IMR-90 (cell line): ENCODE results near the gene CFAP221. TPM values are rescaled to one million over a fixed set of nuclear protein-coding genes. Genes with fewer than 3 reads are reported as not detected.

Source experiments
- ATAC-seq: fragments of 200-7000 bp; cut with Tn5 transposase; 2 replicates; pipeline ENCODE4 v1.9.1; 2020; ENCODE audit warnings: low read depth, mild to moderate bottlenecking, moderate library complexity
- BruUV-seq: library from RNA; stranded (reverse); fragments of 400-500 nt; replicated peaks from 2 replicates; lab custom pipeline; 2021; lab: Mats Ljungman, UMichigan
- CTCF ChIA-PET: fragments of 300-600 bp; formaldehyde crosslinking; extraction: SDS; loops from one replicate; lab custom pipeline; 2021; ENCODE audit warnings: antibody characterized with exemption; lab: Yijun Ruan, JAX
- POLR2A ChIA-PET: fragments of 300-600 bp; sonication (Branson Sonifier 250); formaldehyde crosslinking; loops from one replicate; lab custom pipeline; 2022; ENCODE audit warnings: antibody characterized with exemption; ENCODE audit not compliant: unreplicated experiment; lab: Charles Lee
- DNase-seq: peaks from one replicate; pipeline ENCODE4 v3.0.0; 2013
- H2AFZ ChIP-seq: replicated peaks from 2 replicates; pipeline ENCODE3; 2013; ENCODE audit warnings: low read length, mild to moderate bottlenecking; ENCODE audit not compliant: poor library complexity
- H2AK5ac ChIP-seq: 2 replicates; pipeline ENCODE4 v1.6.1; 2013; ENCODE audit warnings: low read depth, low read length, inconsistent platforms
- H2AK9ac ChIP-seq: replicated peaks from 2 replicates; pipeline ENCODE3; 2013; ENCODE audit warnings: mild to moderate bottlenecking, low read depth, low read length, moderate library complexity; ENCODE audit not compliant: poor library complexity
- H2BK120ac ChIP-seq: 2 replicates; pipeline ENCODE4 v1.6.1; 2013; ENCODE audit warnings: low read depth, low read length, inconsistent platforms
- H2BK15ac ChIP-seq: 3 replicates; pipeline ENCODE4 v1.6.1; 2013; ENCODE audit warnings: low read depth, low read length, inconsistent platforms
- H2BK20ac ChIP-seq: 2 replicates; pipeline ENCODE4 v1.6.1; 2013; ENCODE audit warnings: low read depth, mild to moderate bottlenecking, inconsistent platforms, low read length, moderate library complexity
- H2BK5ac ChIP-seq: 2 replicates; pipeline ENCODE4 v1.6.1; 2013; ENCODE audit warnings: mild to moderate bottlenecking, low read depth, low read length, inconsistent platforms; ENCODE audit not compliant: poor library complexity, severe bottlenecking
- H3K14ac ChIP-seq: replicated peaks from 2 replicates; pipeline ENCODE4 v1.6.1; 2013; ENCODE audit warnings: low read depth, low read length, inconsistent platforms
- H3K18ac ChIP-seq: 2 replicates; pipeline ENCODE4 v1.6.1; 2013; ENCODE audit warnings: low read depth, low read length, control low read depth
- H3K23ac ChIP-seq: 2 replicates; pipeline ENCODE4 v1.6.1; 2013; ENCODE audit warnings: low read depth, low read length, inconsistent platforms
- H3K27ac ChIP-seq: 2 replicates; pipeline ENCODE4 v1.5.1; 2013; ENCODE audit warnings: mild to moderate bottlenecking, control low read depth, low read length; ENCODE audit not compliant: insufficient read depth
- H3K27me3 ChIP-seq: 2 replicates; pipeline ENCODE4 v1.6.1; 2013; ENCODE audit warnings: low read length; ENCODE audit not compliant: control insufficient read depth, insufficient read depth
- H3K36me3 ChIP-seq: 2 replicates; pipeline ENCODE4 v1.6.1; 2013; ENCODE audit warnings: low read length, mixed read lengths; ENCODE audit not compliant: control insufficient read depth, insufficient read depth
- H3K4ac ChIP-seq: 2 replicates; pipeline ENCODE4 v1.6.1; 2013; ENCODE audit warnings: low read depth, low read length, inconsistent platforms
- H3K4me1 ChIP-seq: 2 replicates; pipeline ENCODE4 v1.6.1; 2013; ENCODE audit warnings: low read length, mixed read lengths; ENCODE audit not compliant: control insufficient read depth, insufficient read depth
- H3K4me2 ChIP-seq: 2 replicates; pipeline ENCODE4 v1.6.1; 2013; ENCODE audit warnings: low read depth, mild to moderate bottlenecking, control low read depth, low read length, moderate library complexity
- H3K4me3 ChIP-seq: 2 replicates; pipeline ENCODE4 v1.5.1; 2013; ENCODE audit warnings: low read depth, mild to moderate bottlenecking, control low read depth, low read length, moderate library complexity; ENCODE audit not compliant: insufficient read depth
- H3K56ac ChIP-seq: 2 replicates; pipeline ENCODE4 v1.6.1; 2013; ENCODE audit warnings: low read length, inconsistent platforms; ENCODE audit not compliant: insufficient read depth; ENCODE audit errors: extremely low read depth
- H3K79me1 ChIP-seq, 2 experiments: 2 replicates each; pipeline ENCODE4 v1.6.1; 2013; ENCODE audit warnings: low read length in 2 of 2, inconsistent platforms in 1 of 2, low read depth in 1 of 2
- H3K9ac ChIP-seq: 2 replicates; pipeline ENCODE4 v1.6.1; 2013; ENCODE audit warnings: low read depth, low read length, control low read depth
- H3K9me1 ChIP-seq: 2 replicates; pipeline ENCODE4 v1.6.1; 2013; ENCODE audit warnings: low read length, inconsistent platforms; ENCODE audit not compliant: insufficient read depth
- H3K9me3 ChIP-seq: 2 replicates; pipeline ENCODE4 v1.6.1; 2013; ENCODE audit warnings: low read length; ENCODE audit not compliant: control insufficient read depth, insufficient read depth
- H4K20me1 ChIP-seq: 2 replicates; pipeline ENCODE4 v1.6.1; 2013; ENCODE audit warnings: low read length, inconsistent platforms; ENCODE audit not compliant: insufficient read depth
- H4K5ac ChIP-seq: 2 replicates; pipeline ENCODE4 v1.6.1; 2013; ENCODE audit warnings: mild to moderate bottlenecking, low read depth, low read length, control low read depth
- H4K8ac ChIP-seq, 2 experiments: 2 replicates each; pipeline ENCODE4 v1.6.1; 2013; ENCODE audit warnings: low read depth in 2 of 2, low read length in 2 of 2, control low read depth in 1 of 2, inconsistent platforms in 1 of 2
- H4K91ac ChIP-seq: 2 replicates; pipeline ENCODE4 v1.6.1; 2013; ENCODE audit warnings: low read depth, low read length, inconsistent platforms; ENCODE audit not compliant: insufficient read depth
- BHLHE40 ChIP-seq: fragments of 150-350 bp; IDR thresholded peaks from 2 replicates; pipeline ENCODE4 v1.6.1; 2016; ENCODE audit warnings: mild to moderate bottlenecking, low read depth, low read length
- CEBPB ChIP-seq: IDR thresholded peaks from 2 replicates; pipeline ENCODE4 v1.6.1; 2012; ENCODE audit warnings: low read depth, low read length, improper control_type of control experiment
- MAFK ChIP-seq: IDR thresholded peaks from 2 replicates; pipeline ENCODE4 v1.6.1; 2012; ENCODE audit warnings: low read depth, low read length, improper control_type of control experiment
- NFE2L2 ChIP-seq: fragments of 150-350 bp; IDR thresholded peaks from 2 replicates; pipeline ENCODE4 v1.6.1; 2016; ENCODE audit warnings: low read depth, mild to moderate bottlenecking, low read length
- WGBS, 2 experiments: methylation state at CpG; one replicate each; pipeline versions ENCODE4 v1.1.5 to v1.1.7; 2013; ENCODE audit warnings: missing lambda C conversion rate in 2 of 2; ENCODE audit not compliant: insufficient read length in 1 of 2; ENCODE audit errors: extremely low coverage in 2 of 2; 5-methylcytosine and 5-hydroxymethylcytosine counted together
- dilution Hi-C: fragments of 300-500 bp; cut with HindIII; formaldehyde crosslinking; loops from one replicate; pipeline ENCODE4 v1.14.3; 2018; ENCODE audit warnings: low sequenced_read_pairs; ENCODE audit not compliant: unreplicated experiment
- in situ Hi-C: fragments of 300-500 bp; cut with MboI; formaldehyde crosslinking; loops from 3 replicates; pipeline ENCODE4 v1.14.3; 2019; ENCODE audit warnings: low sequenced_read_pairs, inconsistent platforms, mixed read lengths
- intact Hi-C: fragments of 100-400 bp; cut with micrococcal nuclease; formaldehyde crosslinking; loops from 2 replicates; pipeline ENCODE4 v1.10.0; 2022
- polyA plus RNA-seq, 3 experiments: library from polyadenylated mRNA; depleted of rRNA; stranded (reverse); fragments of >200 nt; gene quantifications; 2 replicates each; pipeline ENCODE4 v1.2.3, GENCODE V29; 2012; ENCODE audit warnings: low replicate concordance in 1 of 3
- total RNA-seq: library from RNA; depleted of rRNA; stranded (reverse); fragments of >200 nt; gene quantifications from 2 replicates; pipeline ENCODE4 v1.2.3, GENCODE V29; 2012
- TF ChIP-seq, protein P1 (sequence below): conservative IDR thresholded peaks from 2 replicates; pipeline ENCODE4 v1.5.1; 2012; ENCODE audit warnings: mild to moderate bottlenecking, low read depth, low read length, improper control_type of control experiment

The CFAP221 gene
- total and polyA plus RNA-seq, 2 of the 4 experiments (the other 2 are of a cell fraction) = not detected

DNA sequence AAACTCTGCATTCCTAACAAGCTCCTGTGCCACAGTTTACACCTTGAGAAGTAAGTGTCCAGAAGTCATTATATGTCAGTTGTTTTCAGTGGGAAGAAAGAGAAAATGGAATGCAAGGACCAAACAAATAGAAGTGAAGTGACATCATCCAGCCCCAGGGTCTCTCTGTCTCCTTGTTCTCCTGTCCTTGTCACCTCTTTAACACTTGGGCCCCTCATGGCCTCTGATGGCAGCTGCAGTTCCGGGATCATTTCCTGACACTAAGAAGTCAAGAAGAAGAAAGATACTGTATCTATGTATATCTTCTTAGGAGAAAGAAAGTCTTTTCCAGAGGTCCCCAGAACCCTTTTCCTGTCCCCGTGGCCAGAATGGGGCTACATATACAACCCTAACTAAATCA, 2.8 kb upstream of the CFAP221 start:
- H3K4me1 ChIP-seq = no peaks in the 10 kb centered on the region
- ChIA-PET POLR2A (no interaction called here), CTCF (no interaction called here)
- no peak overlapping the region for H3K27ac ChIP-seq
- DNase-seq (no peak), ATAC-seq (no peak)
- H2BK15ac ChIP-seq = no peak overlapping the region
- no peak overlapping the region for H4K8ac ChIP-seq
- TF ChIP-seq, protein P1, sequence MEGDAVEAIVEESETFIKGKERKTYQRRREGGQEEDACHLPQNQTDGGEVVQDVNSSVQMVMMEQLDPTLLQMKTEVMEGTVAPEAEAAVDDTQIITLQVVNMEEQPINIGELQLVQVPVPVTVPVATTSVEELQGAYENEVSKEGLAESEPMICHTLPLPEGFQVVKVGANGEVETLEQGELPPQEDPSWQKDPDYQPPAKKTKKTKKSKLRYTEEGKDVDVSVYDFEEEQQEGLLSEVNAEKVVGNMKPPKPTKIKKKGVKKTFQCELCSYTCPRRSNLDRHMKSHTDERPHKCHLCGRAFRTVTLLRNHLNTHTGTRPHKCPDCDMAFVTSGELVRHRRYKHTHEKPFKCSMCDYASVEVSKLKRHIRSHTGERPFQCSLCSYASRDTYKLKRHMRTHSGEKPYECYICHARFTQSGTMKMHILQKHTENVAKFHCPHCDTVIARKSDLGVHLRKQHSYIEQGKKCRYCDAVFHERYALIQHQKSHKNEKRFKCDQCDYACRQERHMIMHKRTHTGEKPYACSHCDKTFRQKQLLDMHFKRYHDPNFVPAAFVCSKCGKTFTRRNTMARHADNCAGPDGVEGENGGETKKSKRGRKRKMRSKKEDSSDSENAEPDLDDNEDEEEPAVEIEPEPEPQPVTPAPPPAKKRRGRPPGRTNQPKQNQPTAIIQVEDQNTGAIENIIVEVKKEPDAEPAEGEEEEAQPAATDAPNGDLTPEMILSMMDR = no peak
- TF ChIP-seq MAFK (no peak), CEBPB (no peak), BHLHE40 (no peak), NFE2L2 (no peak)
- no peak overlapping the region for H2BK20ac ChIP-seq
- no peak overlapping the region for H2BK5ac ChIP-seq
- no CpG with 5 or more reads among the region's 2 CpGs for WGBS, 2 experiments
- intact Hi-C loops = no loop called here
- peaks cover 20% of the 10 kb centered on the region for H3K27me3 ChIP-seq
- H3K18ac ChIP-seq = no peak overlapping the region
- in situ Hi-C loops = no loop called here
- H3K4me2 ChIP-seq = no peak overlapping the region
- no peak overlapping the region for H2BK120ac ChIP-seq
- no peaks in the 10 kb centered on the region for H4K20me1 ChIP-seq
- H3K14ac ChIP-seq = no peak overlapping the region
- H3K36me3 ChIP-seq = no peaks in the 10 kb centered on the region
- H2AK5ac ChIP-seq = no peak overlapping the region
- no peak overlapping the region for H3K56ac ChIP-seq
- no peak overlapping the region for H4K5ac ChIP-seq
- dilution Hi-C loops = no loop called here
- H2AFZ ChIP-seq = no peak overlapping the region
- no peaks in the 10 kb centered on the region for H3K9me3 ChIP-seq
- H3K4me3 ChIP-seq = no peak overlapping the region
- no peak overlapping the region for H3K23ac ChIP-seq
- BruUV-seq = no TSS peak
- H3K9ac ChIP-seq = no peak overlapping the region
- H3K79me1 ChIP-seq = no peaks in the 10 kb centered on the region
- no peak overlapping the region for H4K91ac ChIP-seq
- no peaks in the 10 kb centered on the region for H3K9me1 ChIP-seq
- no peak overlapping the region for H2AK9ac ChIP-seq
- H3K4ac ChIP-seq = no peak overlapping the region
